Body of pancreas (tissue), 4 donors: ENCODE data around the gene ZBTB11. TPM values are rescaled to one million over a fixed set of nuclear protein-coding genes. Genes with fewer than 3 reads are reported as not detected.

Experiments
- ATAC-seq: fragments of 150-250 bp; one replicate; pipeline ENCODE4 v1.9.1; 2016
- DNase-seq, 4 donors: peaks; one replicate each; pipeline ENCODE4 v3.0.0-alpha.2; 2019
- H3K27ac ChIP-seq, 4 donors: fragments of 200-600 bp; sonication (generic); 1 replicate in 3 of 4; 2 replicates in 1 of 4; pipeline versions ENCODE4 v1.5.1 to v1.6.1; 2016 to 2019; ENCODE audit warnings: mild to moderate bottlenecking in 1 of 4, mixed read lengths in 1 of 4, moderate library complexity in 1 of 4
- H3K27me3 ChIP-seq, 2 donors: fragments of 200-600 bp; sonication (generic); one replicate each; pipeline ENCODE4 v1.6.0; 2016; ENCODE audit warnings: mild to moderate bottlenecking in 1 of 2
- H3K36me3 ChIP-seq, 2 donors: fragments of 200-600 bp; sonication (generic); replicated peaks in 1 of 2; 2 replicates each; pipeline ENCODE4 v1.5.1; 2016; ENCODE audit warnings: low read depth in 2 of 2; ENCODE audit not compliant: insufficient read depth in 1 of 2
- H3K4me1 ChIP-seq: fragments of 200-600 bp; sonication (generic); one replicate; pipeline ENCODE4 v1.6.0; 2016
- H3K4me3 ChIP-seq, 2 donors: fragments of 200-600 bp; sonication (generic); 1 replicate in 1 of 2; 2 replicates in 1 of 2; pipeline ENCODE4 v1.5.1; 2016 to 2019
- H3K9me3 ChIP-seq, 3 donors: fragments of 200-600 bp; sonication (generic); 1 replicate in 2 of 3; 2 replicates in 1 of 3; pipeline ENCODE4 v1.5.1; 2016
- POLR2A ChIP-seq, 3 donors: fragments of 450-650 bp; IDR thresholded peaks; one replicate each; pipeline ENCODE4 v1.6.1; 2016; ENCODE audit warnings: antibody characterized with exemption in 3 of 3, mild to moderate bottlenecking in 2 of 3
- WGBS, 2 donors: methylation state at CpG; one replicate each; pipeline ENCODE4 v1.1.5; 2017; 5-methylcytosine and 5-hydroxymethylcytosine counted together
- intact Hi-C: fragments of 100-400 bp; cut with DNase I; formaldehyde crosslinking; loops from one replicate; pipeline ENCODE4 v1.15.1; 2023
- total RNA-seq, 2 donors: library from RNA; depleted of rRNA; stranded (reverse); fragments of >200 nt; gene quantifications; one replicate each; pipeline ENCODE4 v1.1.0, GENCODE V29; 2016
- TF ChIP-seq, protein P1 (sequence below), 7 experiments: fragments of 450-650 bp in 4 of 7; fragments of 200-600 bp in 3 of 7; sonication (generic) in 3 of 7; IDR thresholded peaks; one replicate each; pipeline ENCODE4 v1.5.1; 2016 to 2019; ENCODE audit warnings: antibody characterized with exemption in 7 of 7

ZBTB11 gene
- total RNA-seq, 2 donors from 2014 or later, result 11.5 to 20.5 TPM

DNA sequence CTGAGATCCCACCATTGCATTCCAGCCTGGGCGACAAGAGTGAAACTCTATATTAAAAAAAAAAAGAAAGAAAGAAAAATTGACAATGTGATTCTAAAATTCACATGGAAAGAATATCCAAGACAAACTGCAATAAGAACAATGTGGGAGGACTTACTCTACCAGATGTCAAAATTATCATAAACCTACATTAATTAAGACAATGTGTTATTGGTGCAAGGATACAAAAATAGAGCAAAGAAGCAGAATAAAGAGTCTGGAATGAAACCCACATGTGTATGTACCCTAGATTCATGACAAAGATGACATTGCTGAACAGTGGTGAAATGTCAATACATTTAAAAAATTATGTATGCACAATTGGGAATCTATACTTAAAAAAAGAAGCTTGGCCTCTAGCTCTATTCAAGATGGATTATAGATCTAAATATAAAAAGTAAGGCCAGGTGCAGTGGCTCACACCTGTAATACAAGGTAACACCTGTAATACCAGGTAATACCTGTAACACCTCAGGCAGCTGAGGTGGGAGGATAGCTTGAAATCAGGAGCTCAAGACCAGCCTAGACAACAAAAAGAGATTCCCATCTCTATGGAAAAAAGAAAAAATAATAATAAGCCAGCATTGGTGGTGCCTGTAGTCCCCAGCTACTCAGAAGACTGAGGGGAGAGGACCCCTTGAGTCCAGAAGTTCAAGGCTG is 45.7 kb downstream of the ZBTB11 start:
- intact Hi-C loops, result no loop called here
- TF ChIP-seq POLR2A (IDR thresholded peaks at IDR 0.05), result no peak
- TF ChIP-seq, protein P1, sequence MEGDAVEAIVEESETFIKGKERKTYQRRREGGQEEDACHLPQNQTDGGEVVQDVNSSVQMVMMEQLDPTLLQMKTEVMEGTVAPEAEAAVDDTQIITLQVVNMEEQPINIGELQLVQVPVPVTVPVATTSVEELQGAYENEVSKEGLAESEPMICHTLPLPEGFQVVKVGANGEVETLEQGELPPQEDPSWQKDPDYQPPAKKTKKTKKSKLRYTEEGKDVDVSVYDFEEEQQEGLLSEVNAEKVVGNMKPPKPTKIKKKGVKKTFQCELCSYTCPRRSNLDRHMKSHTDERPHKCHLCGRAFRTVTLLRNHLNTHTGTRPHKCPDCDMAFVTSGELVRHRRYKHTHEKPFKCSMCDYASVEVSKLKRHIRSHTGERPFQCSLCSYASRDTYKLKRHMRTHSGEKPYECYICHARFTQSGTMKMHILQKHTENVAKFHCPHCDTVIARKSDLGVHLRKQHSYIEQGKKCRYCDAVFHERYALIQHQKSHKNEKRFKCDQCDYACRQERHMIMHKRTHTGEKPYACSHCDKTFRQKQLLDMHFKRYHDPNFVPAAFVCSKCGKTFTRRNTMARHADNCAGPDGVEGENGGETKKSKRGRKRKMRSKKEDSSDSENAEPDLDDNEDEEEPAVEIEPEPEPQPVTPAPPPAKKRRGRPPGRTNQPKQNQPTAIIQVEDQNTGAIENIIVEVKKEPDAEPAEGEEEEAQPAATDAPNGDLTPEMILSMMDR (IDR thresholded peaks at IDR 0.05), result no peak
- no peaks in the 10 kb centered on the region for H3K4me1 ChIP-seq
- DNase-seq (no peak), ATAC-seq (no peak)
- H3K36me3 ChIP-seq, result no peaks in the 10 kb centered on the region
- H3K9me3 ChIP-seq, result no peaks in the 10 kb centered on the region
- no peak overlapping the region for H3K4me3 ChIP-seq
- 75 to 88% methylated on average over 1 of the region's 1 CpG for WGBS, 2 donors
- H3K27ac ChIP-seq, result no peak overlapping the region
- H3K27me3 ChIP-seq, result no peaks in the 10 kb centered on the region

DNA sequence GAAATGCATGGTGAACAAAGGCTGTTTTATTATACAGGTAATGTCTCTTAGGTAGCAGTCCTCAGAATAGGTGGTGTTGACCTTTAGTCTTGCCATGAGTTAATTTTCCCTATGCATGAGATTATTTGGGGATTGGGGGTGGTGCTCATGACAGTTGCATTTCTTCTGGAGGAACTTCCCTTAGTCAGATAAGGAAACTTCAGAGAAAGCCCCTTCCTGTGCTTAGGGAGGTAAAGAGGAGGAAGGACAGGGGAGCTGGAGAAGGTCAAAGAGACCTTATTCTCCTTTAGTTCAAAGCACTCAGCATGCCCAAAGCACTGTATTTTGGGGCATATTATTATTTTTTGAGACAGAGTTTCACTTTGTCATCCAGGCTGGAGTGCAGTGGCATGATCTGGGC is 47.7 kb downstream of the ZBTB11 start:
- Histone ChIP-seq H3K9me3 (no peaks in the 10 kb centered on the region), H3K27ac (no peak overlapping the region), H3K27me3 (no peaks in the 10 kb centered on the region), H3K4me1 (no peaks in the 10 kb centered on the region), H3K36me3 (no peaks in the 10 kb centered on the region), H3K4me3 (no peak overlapping the region)
- intact Hi-C loops, result no loop called here
- DNase-seq (no peak), ATAC-seq (no peak)
- TF ChIP-seq, protein P1 (IDR thresholded peaks at IDR 0.05), result no peak
- no peak for TF ChIP-seq POLR2A (IDR thresholded peaks at IDR 0.05)

DNA sequence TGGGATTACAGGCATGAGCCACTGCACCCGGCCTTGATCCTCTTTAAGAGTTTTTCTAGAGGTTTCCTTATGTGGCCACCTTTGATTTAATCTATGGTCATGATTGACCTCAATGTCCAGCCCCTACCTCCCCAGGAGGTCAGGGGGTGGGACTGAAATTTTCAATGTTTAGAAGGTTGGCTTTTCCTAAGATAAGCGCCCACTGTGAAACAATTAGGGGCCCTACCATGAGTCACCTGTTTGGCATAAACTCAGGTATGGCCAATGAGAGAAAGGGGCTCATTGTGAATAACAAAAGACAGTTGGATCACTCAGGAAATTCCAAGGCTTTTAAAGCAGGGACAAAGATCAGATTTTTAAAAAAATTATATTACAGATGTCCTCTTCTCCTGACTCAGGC is 51.1 kb downstream of the ZBTB11 start:
- Histone ChIP-seq H3K36me3 (no peaks in the 10 kb centered on the region), H3K4me1 (no peaks in the 10 kb centered on the region), H3K27me3 (no peaks in the 10 kb centered on the region), H3K4me3 (no peak overlapping the region), H3K27ac (no peak overlapping the region), H3K9me3 (no peaks in the 10 kb centered on the region)
- intact Hi-C loops, result no loop called here
- ATAC-seq (no peak), DNase-seq (no peak)
- 80 to 81% methylated on average over 2 of the region's 2 CpGs for WGBS, 2 donors
- TF ChIP-seq, protein P1 (IDR thresholded peaks at IDR 0.05), result no peak
- TF ChIP-seq POLR2A (IDR thresholded peaks at IDR 0.05), result no peak

DNA sequence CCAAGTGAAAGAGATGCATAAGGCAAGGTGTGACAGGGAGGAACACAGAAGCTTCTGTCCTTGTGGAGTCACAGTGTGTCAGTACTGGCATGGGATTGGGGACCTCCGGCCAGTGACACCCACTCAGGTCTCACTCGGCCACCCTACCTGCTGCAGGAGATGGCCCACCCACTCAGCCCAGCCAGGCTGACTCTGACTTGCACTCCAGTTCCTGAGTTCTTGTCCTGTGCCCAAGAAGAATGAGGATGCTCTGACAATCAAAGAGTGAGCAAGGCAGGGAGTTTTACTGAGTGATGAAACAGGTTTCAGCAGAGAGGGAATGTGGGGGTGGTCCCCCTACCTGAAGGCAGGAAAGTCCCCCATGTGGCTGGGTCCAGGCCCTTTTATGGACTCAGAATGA is 52.1 kb downstream of the ZBTB11 start:
- TF ChIP-seq, protein P1 (IDR thresholded peaks at IDR 0.05), result no peak
- no peak for TF ChIP-seq POLR2A (IDR thresholded peaks at IDR 0.05)
- Histone ChIP-seq H3K27ac (no peak overlapping the region), H3K9me3 (no peaks in the 10 kb centered on the region), H3K4me3 (no peak overlapping the region), H3K27me3 (no peaks in the 10 kb centered on the region), H3K36me3 (no peaks in the 10 kb centered on the region), H3K4me1 (no peaks in the 10 kb centered on the region)
- ATAC-seq (no peak), DNase-seq (no peak)
- intact Hi-C loops, result no loop called here
- WGBS, 2 donors, result 64 to 84% methylated on average over 2 of the region's 2 CpGs

DNA sequence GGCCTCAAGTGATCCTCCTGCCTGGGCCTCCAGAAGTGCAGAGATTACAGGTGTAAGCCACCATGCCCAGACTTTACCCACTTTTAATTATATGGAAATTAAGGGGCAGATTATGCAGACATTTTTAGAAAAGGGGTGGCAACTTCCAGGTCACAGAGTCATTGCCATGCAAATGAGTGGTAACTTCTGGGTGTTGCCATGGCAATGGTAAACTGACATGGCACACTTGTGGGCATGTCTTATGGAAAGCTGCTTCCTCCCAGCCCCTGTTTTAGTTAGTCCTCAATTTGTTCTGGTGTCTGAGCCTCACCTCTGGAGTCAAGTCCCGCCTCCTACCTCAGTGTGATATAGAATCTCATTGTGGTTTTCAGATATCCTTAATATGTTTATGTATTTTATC is 53.3 kb downstream of the ZBTB11 start:
- Histone ChIP-seq H3K36me3 (no peaks in the 10 kb centered on the region), H3K27ac (no peak overlapping the region), H3K4me1 (no peaks in the 10 kb centered on the region), H3K27me3 (no peaks in the 10 kb centered on the region), H3K4me3 (no peak overlapping the region), H3K9me3 (no peaks in the 10 kb centered on the region)
- DNase-seq (no peak), ATAC-seq (no peak)
- TF ChIP-seq POLR2A (IDR thresholded peaks at IDR 0.05), result no peak
- TF ChIP-seq, protein P1 (IDR thresholded peaks at IDR 0.05), result no peak
- WGBS, 2 donors, result 91 to 93% methylated on average over 1 of the region's 1 CpG
- intact Hi-C loops, result no loop called here
